Neural cell (in vitro differentiated cells): ENCODE data around the gene LDB2.
A peak's percentile ranks its signal among the peaks of the same experiment; 100 is the strongest.

Experiments used
- CTCF ChIP-seq: fragments of 450-650 bp; IDR thresholded peaks from 2 replicates; pipeline ENCODE4 v1.5.1; 2014; ENCODE audit warnings: antibody characterized with exemption, mild to moderate bottlenecking, moderate library complexity; ENCODE audit not compliant: poor library complexity, severe bottlenecking
- EP300 ChIP-seq: fragments of 450-650 bp; conservative IDR thresholded peaks from 2 replicates; pipeline ENCODE4 v1.6.1; 2014; ENCODE audit warnings: antibody characterized with exemption, mild to moderate bottlenecking, moderate library complexity; ENCODE audit not compliant: poor library complexity, severe bottlenecking
- EZH2 ChIP-seq: fragments of 200-600, 300-800 bp; shearing (Covaris generic), sonication (generic); IDR thresholded peaks from 2 replicates; pipeline ENCODE4 v1.6.1; 2014; ENCODE audit warnings: antibody characterized with exemption, low read length, borderline replicate concordance, mild to moderate bottlenecking; ENCODE audit not compliant: insufficient read depth, poor library complexity, severe bottlenecking
- MXI1 ChIP-seq: fragments of 450-650 bp; conservative IDR thresholded peaks from 2 replicates; pipeline ENCODE4 v1.6.1; 2014; ENCODE audit warnings: antibody characterized with exemption, mild to moderate bottlenecking; ENCODE audit not compliant: poor library complexity, severe bottlenecking
- POLR2AphosphoS5 ChIP-seq: IDR thresholded peaks from 2 replicates; pipeline ENCODE4 v1.6.1; 2012
- RAD21 ChIP-seq: fragments of 450-650 bp; conservative IDR thresholded peaks from 2 replicates; pipeline ENCODE4 v1.6.1; 2014; ENCODE audit warnings: antibody characterized with exemption, mild to moderate bottlenecking, moderate library complexity
- TAF1 ChIP-seq: IDR thresholded peaks from 2 replicates; pipeline ENCODE4 v1.6.1; 2012; ENCODE audit warnings: low read depth

- no peak for TF ChIP-seq CTCF
- TF ChIP-seq POLR2AphosphoS5 = peak; percentile 43
- peak; percentile 86 for TF ChIP-seq EP300
- TF ChIP-seq RAD21 = no peak
- no peak for TF ChIP-seq MXI1
- no peak for TF ChIP-seq TAF1
- no peak for TF ChIP-seq EZH2
These were observed 234.7 kb downstream of the LDB2 start for GRCh38 chr4:16663732-16664131.
